DOHH2 (cell line): ENCODE measurements around the gene GSTA3.
"Not testable (repeated sequence)": the region's sequence is repeated elsewhere in the genome, so short reads cannot be mapped to it uniquely, and the experiment has no call there.

ENCODE experiments used
- H3F3A ChIP-seq: fragments of 200-600 bp; sonication (generic), shearing (Covaris generic); 2 replicates; pipeline ENCODE4 v1.6.0; 2016; ENCODE audit warnings: antibody characterized with exemption, mild to moderate bottlenecking; ENCODE audit not compliant: control insufficient read depth, insufficient read depth
- H3K27ac ChIP-seq: fragments of 200-600 bp; sonication (generic); 2 replicates; pipeline ENCODE4 v1.5.1; 2014; ENCODE audit warnings: low read depth, mild to moderate bottlenecking, low read length, moderate library complexity
- H3K27me3 ChIP-seq: fragments of 200-600 bp; sonication (generic); 2 replicates; pipeline ENCODE4 v1.6.1; 2014; ENCODE audit warnings: mild to moderate bottlenecking, low read length, mixed read lengths; ENCODE audit not compliant: control insufficient read depth
- H3K36me3 ChIP-seq: fragments of 200-600 bp; sonication (generic); 2 replicates; pipeline ENCODE4 v1.6.1; 2014; ENCODE audit warnings: mild to moderate bottlenecking, low read length, moderate library complexity, mixed read lengths; ENCODE audit not compliant: control insufficient read depth
- H3K4me1 ChIP-seq: fragments of 200-600 bp; sonication (generic); 2 replicates; pipeline ENCODE4 v1.6.1; 2014; ENCODE audit warnings: mild to moderate bottlenecking, low read length, mixed read lengths; ENCODE audit not compliant: control insufficient read depth
- H3K4me2 ChIP-seq: fragments of 200-600 bp; sonication (generic); 2 replicates; pipeline ENCODE4 v1.6.0; 2014; ENCODE audit warnings: mild to moderate bottlenecking, low read length, moderate library complexity
- H3K4me3 ChIP-seq: fragments of 200-600 bp; sonication (generic); 2 replicates; pipeline ENCODE4 v1.5.1; 2014; ENCODE audit warnings: mild to moderate bottlenecking, low read length, mixed read lengths
- H3K79me2 ChIP-seq: fragments of 200-600 bp; sonication (generic); 2 replicates; pipeline ENCODE4 v1.6.1; 2014; ENCODE audit warnings: mild to moderate bottlenecking, low read length, mixed read lengths; ENCODE audit not compliant: control insufficient read depth
- H3K9me2 ChIP-seq: fragments of 200-600 bp; sonication (generic); replicated peaks from 2 replicates; pipeline ENCODE4 v1.6.1; 2014; ENCODE audit warnings: mild to moderate bottlenecking, low read length, mixed read lengths; ENCODE audit not compliant: control insufficient read depth
- H3K9me3 ChIP-seq: fragments of 200-600 bp; sonication (generic); 2 replicates; pipeline ENCODE4 v1.6.1; 2014; ENCODE audit warnings: antibody characterized with exemption, low read length, mixed read lengths; ENCODE audit not compliant: control insufficient read depth, insufficient read depth
- H4K20me1 ChIP-seq: fragments of 200-600 bp; sonication (generic); 2 replicates; pipeline ENCODE4 v1.6.0; 2014; ENCODE audit warnings: low read depth, mild to moderate bottlenecking, antibody characterized with exemption, low read length, moderate library complexity; ENCODE audit not compliant: control insufficient read depth, insufficient read depth
- CTCF ChIP-seq: fragments of 200-600 bp; sonication (generic); IDR thresholded peaks from one replicate; pipeline ENCODE4 v1.5.1; 2014; ENCODE audit warnings: antibody characterized with exemption, mild to moderate bottlenecking, low read depth, low read length; ENCODE audit not compliant: poor library complexity, severe bottlenecking
- EZH2phosphoT487 ChIP-seq: fragments of 200-600 bp; sonication (generic); IDR thresholded peaks from 2 replicates; pipeline ENCODE4 v1.6.1; 2017; ENCODE audit warnings: borderline replicate concordance, mild to moderate bottlenecking, antibody characterized with exemption, low read length, moderate library complexity, mixed read lengths

Gene GSTA3

DNA sequence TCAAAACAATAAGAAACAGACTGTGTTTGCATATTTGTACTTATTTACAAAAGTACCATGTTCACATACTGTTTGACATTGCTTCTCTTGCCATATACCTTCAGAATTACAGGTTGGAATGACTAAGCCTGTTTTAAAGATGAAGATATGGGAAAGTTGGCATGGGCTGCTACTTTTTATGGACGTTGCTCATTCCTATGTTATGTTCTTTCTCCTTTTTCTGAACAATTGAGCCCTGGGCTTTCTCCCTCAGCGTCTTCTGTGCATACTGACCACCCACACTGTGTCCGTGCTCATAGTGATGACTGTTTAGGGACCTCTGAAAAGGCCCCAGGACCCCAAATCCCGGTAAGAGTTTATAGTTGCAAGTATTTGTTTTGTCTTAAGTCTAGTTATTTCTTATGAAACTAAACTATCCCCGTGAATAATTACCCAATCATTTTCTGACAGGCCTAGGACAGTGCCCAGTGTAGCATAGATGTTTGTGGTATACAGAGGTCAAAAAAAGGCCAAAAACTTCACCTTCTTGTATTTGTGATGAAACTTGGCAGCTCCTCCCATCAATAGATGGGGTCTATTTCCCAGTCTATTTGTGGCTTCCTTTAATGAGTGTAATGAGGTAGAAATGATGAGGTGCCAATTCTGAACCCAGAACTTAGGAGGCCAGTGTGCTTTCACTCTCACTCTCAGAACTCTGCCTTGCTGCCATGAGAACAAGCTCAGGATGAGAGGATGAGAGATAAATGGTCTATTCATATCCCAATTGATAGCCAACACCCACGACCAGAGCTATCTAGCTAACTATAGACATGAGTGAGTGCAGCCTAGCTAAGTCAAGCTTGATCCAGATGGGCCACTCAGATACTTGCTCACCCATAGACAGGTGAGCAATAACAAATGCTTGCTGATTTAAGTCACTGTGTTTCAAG, 44.7 kb upstream of the GSTA3 start:
- H3K9me3 ChIP-seq: no peaks in the 10 kb centered on the region
- H3K4me2 ChIP-seq: no peak overlapping the region
- no peaks in the 10 kb centered on the region for H3K36me3 ChIP-seq
- no peaks in the 10 kb centered on the region for H3K9me2 ChIP-seq
- TF ChIP-seq CTCF (no peak), EZH2phosphoT487 (no peak)
- no peaks in the 10 kb centered on the region for H4K20me1 ChIP-seq
- no peak overlapping the region for H3K4me3 ChIP-seq
- no peaks in the 10 kb centered on the region for H3K4me1 ChIP-seq
- H3K27me3 ChIP-seq: no peaks in the 10 kb centered on the region; the same call in 1 of the 2 replicates
- H3K27ac ChIP-seq: no peak overlapping the region
- H3F3A ChIP-seq: no peaks in the 10 kb centered on the region
- no peaks in the 10 kb centered on the region for H3K79me2 ChIP-seq

GRCh38 chr6:52946306-52946705, 36.8 kb upstream of the GSTA3 start:
- Histone ChIP-seq H4K20me1 (no peaks in the 10 kb centered on the region), H3K4me3 (no peak overlapping the region), H3K9me3 (no peaks in the 10 kb centered on the region), H3K36me3 (no peaks in the 10 kb centered on the region), H3K9me2 (no peaks in the 10 kb centered on the region), H3F3A (no peaks in the 10 kb centered on the region), H3K27ac (no peak overlapping the region), H3K27me3 (no peaks in the 10 kb centered on the region), H3K79me2 (no peaks in the 10 kb centered on the region), H3K4me2 (no peak overlapping the region), H3K4me1 (no peaks in the 10 kb centered on the region)
- TF ChIP-seq CTCF (no peak), EZH2phosphoT487 (no peak)

- H3K27ac ChIP-seq, H3K36me3 ChIP-seq, H3K9me2 ChIP-seq, H4K20me1 ChIP-seq, H3K4me1 ChIP-seq, H3K4me3 ChIP-seq, H3F3A ChIP-seq, H3K79me2 ChIP-seq, H3K27me3 ChIP-seq, H3K9me3 ChIP-seq, H3K4me2 ChIP-seq: not testable (repeated sequence)
These were observed 33.3 kb upstream of the GSTA3 start for GRCh38 chr6:52942821-52943220.

DNA sequence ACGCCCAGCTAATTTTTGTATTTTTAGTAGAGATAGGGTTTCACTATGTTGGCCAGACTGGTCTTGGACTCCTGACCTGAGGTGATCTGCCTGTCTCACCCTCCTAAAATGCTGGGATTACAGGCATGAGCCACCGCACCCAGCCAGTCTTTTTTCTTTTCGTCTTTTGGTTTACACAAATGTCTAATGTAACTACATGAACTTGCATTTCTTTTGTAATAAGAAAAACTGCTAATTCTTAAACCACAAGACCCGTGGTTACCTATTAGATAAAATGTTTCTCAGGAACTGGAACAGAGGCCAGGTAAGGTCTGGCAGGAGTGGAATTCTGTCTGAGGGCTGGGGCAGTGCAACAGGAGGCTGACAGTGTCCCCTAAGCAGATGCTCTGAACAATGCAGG, 32.7 kb upstream of the GSTA3 start:
- H3K9me3 ChIP-seq: no peaks in the 10 kb centered on the region
- H3K79me2 ChIP-seq: no peaks in the 10 kb centered on the region
- no peaks in the 10 kb centered on the region for H3K27me3 ChIP-seq
- no peaks in the 10 kb centered on the region for H3K9me2 ChIP-seq
- H3K4me1 ChIP-seq: no peaks in the 10 kb centered on the region
- no peaks in the 10 kb centered on the region for H4K20me1 ChIP-seq
- no peaks in the 10 kb centered on the region for H3K36me3 ChIP-seq
- H3K4me3 ChIP-seq: no peak overlapping the region
- H3K4me2 ChIP-seq: no peak overlapping the region
- TF ChIP-seq EZH2phosphoT487 (no peak), CTCF (no peak)
- H3K27ac ChIP-seq: no peak overlapping the region
- no peaks in the 10 kb centered on the region for H3F3A ChIP-seq
